HepG2 (cell line): ENCODE data around the gene DAAM1. TPM values are rescaled to one million over a fixed set of nuclear protein-coding genes. Genes with fewer than 3 reads are reported as not detected.

Source experiments
- CEBPB ChIP-seq: IDR thresholded peaks from 2 replicates; pipeline ENCODE4 v1.6.1; 2011; ENCODE audit warnings: low read depth, low read length, improper control_type of control experiment, borderline replicate concordance
- FOXO1 ChIP-seq: sonication (generic); formaldehyde crosslinking; IDR thresholded peaks from 2 replicates; pipeline ENCODE4 v1.4.0; 2020; ENCODE audit warnings: missing genetic modification reagents
- GFI1 ChIP-seq: sonication (generic); formaldehyde crosslinking; IDR thresholded peaks from 2 replicates; pipeline ENCODE4 v1.5.0; 2020; ENCODE audit warnings: missing genetic modification reagents, mild to moderate bottlenecking, borderline replicate concordance
- MBD4 ChIP-seq: IDR thresholded peaks from 2 replicates; pipeline ENCODE4 v1.6.1; 2012; ENCODE audit warnings: low read length, inconsistent platforms, borderline replicate concordance
- PAWR ChIP-seq: sonication (generic); formaldehyde crosslinking; IDR thresholded peaks from 2 replicates; pipeline ENCODE4 v1.4.0; 2020; ENCODE audit warnings: missing genetic modification reagents, mild to moderate bottlenecking, borderline replicate concordance
- PPARG ChIP-seq: conservative IDR thresholded peaks from 2 replicates; pipeline ENCODE4 v1.6.1; 2016; ENCODE audit warnings: missing biosample characterization, missing genetic modification reagents
- PRDM10 ChIP-seq: sonication (generic); formaldehyde crosslinking; IDR thresholded peaks from 2 replicates; pipeline ENCODE4 v1.4.0; 2020; ENCODE audit warnings: low read depth, missing genetic modification reagents
- PRDM15 ChIP-seq: sonication (generic); formaldehyde crosslinking; IDR thresholded peaks from 2 replicates; pipeline ENCODE4 v1.4.0; 2020; ENCODE audit warnings: missing genetic modification reagents
- RERE ChIP-seq: IDR thresholded peaks from 2 replicates; pipeline ENCODE4 v1.6.1; 2016; ENCODE audit warnings: low read depth, missing genetic modification reagents, missing compliant biosample characterization
- SOX5 ChIP-seq: IDR thresholded peaks from 2 replicates; pipeline ENCODE4 v1.6.1; 2016; ENCODE audit warnings: borderline replicate concordance
- ZNF264 ChIP-seq: sonication (generic); formaldehyde crosslinking; IDR thresholded peaks from 2 replicates; pipeline ENCODE4 v1.4.0; 2020; ENCODE audit warnings: missing genetic modification reagents
- ZNF569 ChIP-seq: sonication (generic); formaldehyde crosslinking; IDR thresholded peaks from 2 replicates; pipeline ENCODE4 v1.5.0; 2020; ENCODE audit warnings: mild to moderate bottlenecking, missing genetic modification reagents, moderate library complexity, borderline replicate concordance
- ZNF7 ChIP-seq: IDR thresholded peaks from 2 replicates; pipeline ENCODE4 v1.6.1; 2016; ENCODE audit warnings: missing biosample characterization, missing genetic modification reagents
- ZNF792 ChIP-seq: IDR thresholded peaks from 2 replicates; pipeline ENCODE4 v1.6.1; 2016
- polyA plus RNA-seq, 8 experiments: library from polyadenylated mRNA; depleted of rRNA in 3 of 8; stranded (reverse) in 7 of 8; unstranded in 1 of 8; fragments of >200 nt; fragmentation: Illumina TruSeq in 4 of 8; extraction: Trizol in 4 of 8; gene quantifications; 2 replicates each; pipeline versions ENCODE4 v1.2.1 to v1.2.3, GENCODE V29; 2011 to 2016; ENCODE audit warnings: low read depth in 4 of 8, missing spikeins in 1 of 8, mixed read lengths in 1 of 8; ENCODE audit not compliant: insufficient read depth in 1 of 8
- total RNA-seq, 5 experiments: library from RNA; depleted of rRNA; stranded (reverse); fragments of >200 nt; fragmentation: Illumina TruSeq; extraction: Trizol; gene quantifications; 2 replicates each; pipeline ENCODE4 v1.2.3, GENCODE V29; 2016; ENCODE audit warnings: low read depth in 1 of 5
- TF ChIP-seq, protein P1 (sequence below): sonication (generic); formaldehyde crosslinking; IDR thresholded peaks from 2 replicates; pipeline ENCODE4 v1.5.0; 2020; ENCODE audit warnings: missing genetic modification reagents

The DAAM1 gene
- total and polyA plus RNA-seq, 2 of the 13 experiments (the other 11 are each of a cell fraction or from before 2014, with no cell fraction given) = 10.9 to 24.5 TPM

DNA sequence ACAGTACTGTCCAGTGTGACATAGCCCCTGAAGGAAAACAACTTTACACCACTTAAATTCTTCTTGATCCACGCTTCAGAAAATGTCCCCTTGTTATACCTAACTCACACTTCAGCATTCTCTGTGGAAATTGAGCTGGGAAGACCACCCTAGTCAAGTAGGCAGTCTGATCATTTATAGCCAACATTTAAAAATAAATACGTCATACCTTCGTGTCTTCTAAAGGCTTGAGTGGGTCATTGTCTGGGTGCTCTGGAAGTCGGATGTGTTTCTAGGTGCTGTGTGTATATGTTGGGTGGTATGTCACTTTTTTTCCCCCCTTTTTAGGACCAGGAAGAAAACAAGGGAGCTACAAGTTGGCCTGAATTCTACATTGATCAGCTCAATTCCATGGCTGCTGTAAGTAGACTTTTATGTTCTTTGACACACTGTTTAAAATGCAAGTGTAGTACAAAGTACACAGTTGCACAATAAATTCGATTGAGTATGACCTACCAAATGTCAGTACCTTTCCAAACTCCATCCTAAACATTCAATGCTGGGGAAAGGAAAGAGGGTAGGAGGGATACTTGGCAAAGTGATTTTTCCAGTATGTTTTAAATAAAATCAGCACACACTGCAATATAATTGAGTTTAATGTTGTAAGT is 126.6 kb downstream of the DAAM1 start (continued):
- TF ChIP-seq PPARG (CRISPR knock-in tag) = peak; percentile 86
- TF ChIP-seq ZNF569 (CRISPR knock-in tag) = no peak
- 0 out of 2 replicates have a peak, but pooled peaks have one; percentile 54 for TF ChIP-seq MBD4
- TF ChIP-seq ZNF264 (CRISPR knock-in tag) = peak; percentile 69; the same call in 1 of the 2 replicates
- peak; percentile 76; the same call in 1 of the 2 replicates for TF ChIP-seq SOX5
- 0 out of 2 replicates have a peak, but pooled peaks have one; percentile 37 for TF ChIP-seq ZNF792 (CRISPR knock-in tag)
- peak; percentile 97 for TF ChIP-seq CEBPB
- no peak for TF ChIP-seq PAWR (CRISPR knock-in tag)
- TF ChIP-seq PRDM15 (CRISPR knock-in tag) = no peak
- TF ChIP-seq ZNF7 (CRISPR knock-in tag) = 0 out of 2 replicates have a peak, but pooled peaks have one; percentile 2
- TF ChIP-seq, protein P1, sequence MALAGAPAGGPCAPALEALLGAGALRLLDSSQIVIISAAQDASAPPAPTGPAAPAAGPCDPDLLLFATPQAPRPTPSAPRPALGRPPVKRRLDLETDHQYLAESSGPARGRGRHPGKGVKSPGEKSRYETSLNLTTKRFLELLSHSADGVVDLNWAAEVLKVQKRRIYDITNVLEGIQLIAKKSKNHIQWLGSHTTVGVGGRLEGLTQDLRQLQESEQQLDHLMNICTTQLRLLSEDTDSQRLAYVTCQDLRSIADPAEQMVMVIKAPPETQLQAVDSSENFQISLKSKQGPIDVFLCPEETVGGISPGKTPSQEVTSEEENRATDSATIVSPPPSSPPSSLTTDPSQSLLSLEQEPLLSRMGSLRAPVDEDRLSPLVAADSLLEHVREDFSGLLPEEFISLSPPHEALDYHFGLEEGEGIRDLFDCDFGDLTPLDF (CRISPR knock-in tag) = no peak
- TF ChIP-seq FOXO1 (CRISPR knock-in tag) = peak; percentile 70; the same call in 1 of the 2 replicates
- no peak for TF ChIP-seq PRDM10 (CRISPR knock-in tag)
- TF ChIP-seq RERE = 0 out of 2 replicates have a peak, but pooled peaks have one; percentile 17
- peak; percentile 47; the same call in 1 of the 2 replicates for TF ChIP-seq GFI1 (CRISPR knock-in tag)
